Suppressor macrophage treated with lipopolysaccharide for 4 hours (primary cell): ENCODE data around the gene CELF4.

ENCODE experiments used
- DNase-seq: peaks from one replicate; pipeline ENCODE4 v3.0.0-alpha.2; 2020

Gene CELF4

DNA sequence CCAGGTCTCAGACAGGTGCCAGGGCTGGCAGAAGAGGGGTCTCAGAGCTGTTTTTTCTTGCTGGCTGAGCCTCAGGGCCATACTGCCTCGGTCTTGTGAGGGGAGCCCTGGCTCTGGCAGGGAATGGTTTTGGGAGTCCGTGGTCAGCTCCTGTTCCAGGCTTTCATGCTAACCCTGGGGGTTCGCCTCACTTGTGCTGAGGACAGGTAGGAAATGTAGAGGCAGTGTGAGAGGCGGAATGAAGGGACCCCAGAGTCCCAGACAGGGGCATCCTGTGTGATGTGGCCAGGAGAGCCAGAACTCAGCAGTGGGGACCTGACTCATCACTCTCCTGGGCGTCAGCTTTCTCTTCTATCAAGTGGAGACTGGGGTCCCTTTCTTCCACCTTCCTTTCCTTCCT lies 5.7 kb upstream of the CELF4 start:
- DNase-seq, result no peak

DNA sequence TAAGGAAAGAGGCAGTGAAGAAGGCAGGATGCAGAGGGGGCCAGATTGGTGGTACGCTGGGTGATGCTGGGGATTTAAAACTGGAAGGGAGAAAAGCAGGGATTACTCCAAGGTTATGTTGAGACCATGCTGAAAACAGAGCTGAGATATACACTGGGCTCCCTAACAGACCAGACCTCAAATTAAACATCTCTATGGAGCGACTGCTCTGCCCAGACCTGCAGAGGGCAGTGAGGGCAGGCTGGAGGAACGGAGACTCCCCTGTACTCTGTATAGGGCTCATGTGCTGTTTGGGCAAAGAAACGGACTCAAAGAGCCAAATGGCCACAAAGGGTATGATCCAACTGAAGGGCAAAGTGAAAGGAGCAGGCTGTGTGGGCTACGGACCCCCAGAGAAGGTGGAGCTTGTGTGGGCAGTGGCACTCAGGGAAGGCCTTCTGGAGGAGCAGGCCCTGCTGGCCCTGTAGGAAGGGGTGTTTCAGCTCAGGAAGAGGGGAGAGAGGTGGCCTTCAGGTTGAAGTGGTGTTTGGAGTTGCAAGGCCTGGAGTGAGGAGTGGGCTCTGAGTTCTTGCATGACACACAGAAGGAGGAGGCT lies 4.8 kb upstream of the CELF4 start:
- no peak for DNase-seq

DNA sequence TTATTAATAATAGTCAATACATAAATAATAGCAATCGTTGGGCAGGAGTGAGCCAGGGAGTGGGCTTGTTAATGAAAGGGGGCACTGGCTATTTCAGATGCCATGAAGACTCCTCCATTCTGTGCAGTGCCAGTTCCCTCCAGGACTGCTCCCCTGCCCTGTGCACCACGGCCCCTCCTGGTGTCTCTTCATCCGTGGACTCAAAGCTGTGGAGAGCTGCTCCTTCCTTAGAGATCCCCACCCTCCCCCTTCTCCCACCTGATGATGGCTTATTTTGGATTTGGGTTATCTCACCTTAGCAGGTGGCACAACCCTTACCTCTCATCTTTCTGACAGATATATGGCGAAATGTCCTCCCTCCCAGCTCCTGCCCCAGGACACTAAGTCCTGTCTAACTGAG lies 3.1 kb upstream of the CELF4 start:
- DNase-seq, result no peak

DNA sequence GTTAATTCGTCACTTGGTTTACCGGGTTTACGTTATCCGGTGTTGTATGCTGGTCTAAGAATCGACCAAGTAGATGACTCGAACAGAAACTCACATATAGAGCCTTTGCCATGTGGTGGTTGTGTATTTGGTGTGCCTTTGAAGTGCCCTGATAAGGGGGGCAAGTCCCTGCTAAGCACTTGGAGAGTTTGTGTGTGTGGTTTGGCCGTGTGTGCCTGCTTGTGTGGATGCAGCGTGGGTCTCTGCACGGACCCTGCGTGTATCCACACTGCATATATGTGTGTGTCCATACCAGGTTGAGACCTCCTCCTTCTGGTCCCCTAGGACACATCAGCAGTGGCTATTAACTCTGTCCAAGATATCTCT lies 2.4 kb upstream of the CELF4 start:
- DNase-seq, result no peak

DNA sequence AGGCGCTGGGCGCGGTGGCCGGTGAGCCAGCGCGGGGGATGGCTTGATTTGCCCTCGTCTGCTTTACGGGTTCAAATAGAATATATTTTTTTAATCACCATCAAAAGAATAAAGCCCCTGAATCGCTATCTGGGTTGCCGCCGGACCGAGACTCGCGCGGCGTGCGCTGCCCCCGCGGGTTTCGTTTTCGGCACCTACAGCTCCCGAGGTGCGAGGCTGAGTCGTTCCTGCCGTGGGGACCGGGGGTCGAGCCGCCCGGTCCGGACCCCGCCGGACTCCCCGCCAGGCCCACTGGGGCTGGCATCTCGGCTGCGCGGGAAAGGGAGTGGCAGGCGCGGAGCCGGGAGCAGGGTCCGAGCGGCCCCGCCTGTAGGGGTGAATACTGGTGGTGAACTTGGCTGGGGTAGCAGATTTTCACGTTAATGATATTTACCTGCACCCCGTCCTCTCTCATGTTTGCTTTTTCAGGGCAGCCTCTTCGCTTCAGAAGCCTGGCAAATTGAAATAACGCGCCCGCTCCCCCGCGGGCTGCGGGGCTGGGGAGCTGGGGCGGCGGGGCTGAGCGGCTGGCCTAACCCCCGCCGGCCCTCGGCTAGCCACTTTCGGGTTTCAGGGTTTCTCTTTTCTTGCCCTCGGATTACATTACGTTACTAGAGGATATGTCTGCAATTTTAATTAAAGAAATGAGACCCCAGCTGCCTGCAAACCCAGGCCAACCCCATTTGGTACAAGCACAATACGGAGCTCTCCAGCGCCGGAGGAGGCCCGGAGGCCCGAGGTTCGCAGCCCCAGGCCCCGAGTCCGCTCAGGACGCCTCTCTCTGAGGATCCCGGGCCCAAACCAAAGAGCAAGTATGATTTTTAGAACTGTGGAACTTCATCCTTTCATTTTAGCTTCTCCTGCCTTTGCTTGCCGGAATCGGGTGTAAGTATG lies 1.7 kb upstream of the CELF4 start:
- no peak for DNase-seq

DNA sequence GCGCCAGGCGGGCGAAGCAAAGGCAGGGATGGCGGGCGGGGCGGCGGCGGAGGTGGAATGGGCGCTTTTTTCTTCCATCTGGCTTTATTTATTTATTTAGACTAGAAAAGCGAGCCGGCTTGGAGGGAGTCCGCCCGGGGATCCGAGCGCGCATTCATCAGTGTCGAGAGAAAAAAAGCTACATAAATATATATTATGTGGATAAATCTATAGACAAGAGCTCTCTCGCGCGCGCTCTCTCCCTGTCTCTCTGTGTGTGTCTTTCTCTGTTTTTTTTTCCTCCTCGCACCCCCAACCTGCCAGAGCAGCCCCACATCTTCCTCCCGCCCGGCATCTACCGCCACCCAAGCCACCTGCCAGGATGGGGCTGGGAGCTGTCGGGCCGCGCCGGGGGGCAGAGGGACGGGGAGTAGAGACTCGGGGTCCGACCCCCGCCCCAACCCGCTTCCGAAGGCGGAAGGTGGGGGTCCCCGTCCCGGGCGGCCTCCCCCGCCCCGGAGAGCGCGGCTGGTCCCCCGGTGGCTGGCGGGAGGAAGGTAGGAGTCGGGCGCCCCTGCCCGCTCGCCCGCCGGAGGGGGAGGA lies 972 bp upstream of the CELF4 start:
- no peak for DNase-seq

DNA sequence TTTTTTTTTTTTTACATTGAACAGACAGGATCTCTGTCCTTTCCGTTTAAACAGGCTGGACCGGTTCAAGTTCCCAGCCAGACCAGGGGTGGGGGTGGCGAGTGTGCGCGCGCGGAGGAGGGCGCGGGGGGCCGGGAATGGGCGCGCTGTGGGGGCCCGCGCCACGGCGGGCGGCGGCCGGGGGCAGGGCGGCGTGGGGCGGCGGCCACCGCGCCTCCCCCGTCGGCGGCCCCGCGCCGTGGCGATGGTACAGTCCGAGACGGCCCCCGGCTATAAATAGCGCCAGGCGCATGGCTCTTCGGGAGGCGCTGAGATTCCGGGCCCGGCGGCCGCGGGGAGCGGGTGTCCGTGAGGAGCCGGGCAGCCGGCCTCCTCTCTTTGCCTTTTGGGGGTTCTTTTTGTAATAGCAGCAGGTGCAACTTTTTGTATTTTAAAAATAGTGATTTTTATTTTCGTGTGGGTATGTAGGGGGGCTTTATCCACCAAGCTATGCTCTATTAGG lies 430 bp upstream of the CELF4 start:
- no peak for DNase-seq

DNA sequence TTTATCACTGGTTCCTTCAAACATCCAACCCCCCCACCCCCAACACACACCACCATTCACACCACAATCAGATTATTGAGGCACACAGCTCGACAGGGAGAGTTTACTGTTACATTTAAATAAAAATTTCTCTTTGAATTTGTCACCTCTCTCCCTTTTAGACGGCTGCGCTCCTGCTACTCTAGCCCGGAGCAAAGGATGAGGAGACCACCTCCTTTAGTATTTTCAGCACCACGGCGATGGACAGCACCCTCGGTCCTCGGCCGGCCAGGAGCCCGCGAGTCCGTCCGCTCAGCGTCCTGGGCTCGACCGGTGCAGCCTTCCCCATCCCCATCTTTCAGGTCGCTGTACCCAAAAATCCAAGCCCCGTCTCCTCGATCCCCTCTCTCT lies 892 bp downstream of the CELF4 start:
- no peak for DNase-seq

DNA sequence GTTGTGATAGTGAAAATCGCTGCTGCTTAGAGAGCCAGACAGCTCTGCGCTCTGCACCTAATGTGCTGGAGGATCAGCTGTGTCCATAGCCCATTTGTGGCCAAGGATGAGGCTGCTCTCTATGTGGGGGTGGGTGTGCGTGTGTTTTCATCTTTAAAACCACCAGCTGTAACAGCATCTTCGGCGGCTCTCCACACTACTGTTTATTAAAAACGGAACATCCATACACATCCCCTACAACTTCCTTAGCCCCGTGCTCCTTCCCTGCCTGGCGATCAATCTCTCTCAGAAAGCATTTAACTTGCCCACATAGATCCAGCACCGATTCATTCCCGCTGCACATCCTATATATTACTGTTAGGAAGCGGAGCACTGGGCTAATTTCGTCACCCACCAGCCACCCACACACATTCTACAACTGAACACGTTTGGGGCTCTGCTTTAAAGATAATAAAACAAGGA lies 1.6 kb downstream of the CELF4 start:
- no peak for DNase-seq

DNA sequence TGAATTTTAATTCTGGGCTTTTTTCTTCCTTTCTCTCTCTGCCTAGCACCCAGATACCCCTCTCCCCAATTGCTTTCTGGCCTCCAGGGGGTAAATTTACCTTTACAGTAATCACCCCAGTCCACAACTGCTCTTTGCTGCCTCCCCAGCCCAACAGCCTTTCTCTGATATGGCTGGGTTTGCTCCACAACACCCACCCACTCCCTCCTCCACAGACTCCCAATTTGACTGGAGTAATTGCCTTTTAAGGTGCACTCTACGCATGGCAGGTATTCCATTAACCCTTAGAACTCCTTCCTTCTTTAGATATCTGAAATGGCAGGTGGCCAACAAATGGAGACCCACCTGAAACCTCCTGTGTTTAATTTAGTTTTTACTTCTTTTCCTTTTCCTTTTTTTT lies 3.6 kb downstream of the CELF4 start:
- no peak for DNase-seq

DNA sequence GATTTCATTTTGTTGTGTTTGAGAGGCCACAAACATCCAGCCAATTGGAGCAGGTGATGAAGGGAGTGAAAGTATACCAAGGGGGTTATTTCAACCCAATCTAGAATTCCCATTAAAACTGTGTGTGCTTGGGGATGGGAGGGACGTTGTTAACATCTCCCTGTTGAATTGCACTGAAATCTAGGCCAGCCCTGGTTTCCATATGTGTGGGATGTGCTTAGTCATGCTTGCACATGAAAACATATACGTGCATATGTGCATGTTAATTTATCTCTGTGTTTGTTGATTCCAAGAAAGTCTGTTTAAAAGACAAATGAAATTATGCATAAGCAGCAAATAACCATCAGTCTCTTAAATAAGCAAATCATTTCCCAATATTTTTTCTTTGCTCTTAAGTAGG lies 5.6 kb downstream of the CELF4 start:
- no peak for DNase-seq

DNA sequence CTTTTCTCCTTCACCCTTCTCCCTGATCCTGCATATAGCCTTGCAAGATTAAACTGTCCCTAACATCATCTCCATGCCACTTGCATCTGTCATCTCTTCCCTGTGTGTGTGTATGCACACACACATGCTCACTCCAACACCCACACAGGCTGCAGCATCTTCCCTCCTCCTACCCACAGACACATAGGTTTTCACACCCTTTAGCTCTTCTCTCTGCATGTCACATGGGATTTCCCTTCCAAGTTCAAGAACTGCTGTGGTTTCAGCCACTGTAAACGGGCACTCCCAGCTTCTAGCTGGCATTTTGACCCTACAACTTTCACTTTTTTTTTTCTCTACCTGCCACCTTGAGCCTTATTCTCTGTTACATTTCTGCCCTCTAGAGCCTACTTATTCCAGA lies 6.4 kb downstream of the CELF4 start:
- DNase-seq, result no peak

DNA sequence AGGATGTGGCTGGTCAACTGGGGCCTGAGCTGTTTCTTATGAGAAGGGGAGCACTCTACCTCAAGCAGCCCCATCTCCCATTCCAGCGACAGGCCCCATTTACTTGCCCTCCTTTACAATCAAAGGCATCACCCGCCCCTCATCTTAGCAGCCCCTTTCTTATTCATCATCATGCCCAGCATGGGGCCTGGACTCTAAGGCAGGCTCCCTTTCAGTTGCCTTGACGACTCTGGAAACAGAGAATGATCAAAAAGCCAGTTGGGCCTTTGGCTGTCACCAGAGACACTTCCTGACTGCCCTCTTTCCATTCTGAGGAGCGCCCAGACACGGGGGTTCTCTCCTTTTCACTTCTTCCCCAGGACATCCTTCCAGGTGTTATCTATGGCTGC lies 11.2 kb downstream of the CELF4 start:
- DNase-seq, result no peak

DNA sequence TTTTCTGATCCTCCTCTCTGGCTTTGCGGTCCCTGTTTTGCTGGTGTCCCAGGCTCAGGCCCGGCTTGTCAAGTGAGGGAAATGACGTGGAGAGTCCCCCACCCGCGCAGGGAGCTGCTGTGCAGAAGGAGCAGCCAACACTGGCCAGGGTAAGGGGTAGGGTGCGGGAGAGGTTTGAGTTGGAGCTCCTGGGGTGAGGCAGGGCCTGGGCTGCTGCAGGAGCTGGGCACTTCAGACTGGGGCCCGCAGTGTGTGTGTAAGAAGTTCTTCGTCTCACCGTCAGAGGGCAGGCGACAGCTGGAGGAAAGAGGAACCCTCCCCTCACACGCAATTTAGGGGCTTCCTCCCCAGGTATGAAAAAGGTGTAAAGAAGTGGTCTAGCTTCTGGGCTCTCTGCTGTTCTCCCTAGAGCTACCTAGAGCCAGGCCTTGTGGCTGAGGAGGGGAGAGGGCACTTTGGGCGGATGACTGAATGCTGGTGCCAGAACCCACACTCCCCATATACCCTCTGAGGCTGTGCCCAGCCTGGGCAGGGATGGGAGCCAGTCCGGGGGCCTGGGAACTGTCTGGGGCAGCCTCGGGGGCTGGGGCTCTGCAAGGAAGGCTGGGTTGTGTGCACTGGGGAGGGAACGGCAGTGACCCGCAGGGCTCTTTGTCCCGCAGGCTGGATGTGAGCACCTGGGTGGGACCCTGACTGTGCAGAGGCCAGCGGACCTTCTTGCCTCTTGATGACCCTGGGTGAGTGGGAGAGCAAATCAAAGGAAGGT lies 11.8 kb downstream of the CELF4 start:
- no peak for DNase-seq

DNA sequence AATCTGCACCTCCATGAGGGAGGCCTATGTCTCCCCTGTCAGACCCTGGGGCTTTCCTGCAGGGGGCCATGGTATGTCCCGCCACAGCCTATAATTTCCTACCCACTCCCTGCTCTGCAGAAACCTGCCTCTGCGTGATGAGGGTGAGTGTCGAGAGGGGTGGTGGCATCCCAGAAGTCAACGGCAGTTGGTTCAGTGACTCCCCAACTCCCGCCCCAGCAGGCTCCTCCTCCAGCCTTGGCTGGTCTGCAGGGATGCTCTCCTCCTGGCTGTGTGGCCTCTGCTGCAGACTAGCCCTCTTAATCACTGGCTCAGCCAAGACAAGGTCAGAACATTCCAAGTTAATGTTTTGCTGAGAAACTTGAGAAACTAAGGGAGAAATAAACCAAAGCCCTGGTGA lies 13.3 kb downstream of the CELF4 start:
- no peak for DNase-seq

DNA sequence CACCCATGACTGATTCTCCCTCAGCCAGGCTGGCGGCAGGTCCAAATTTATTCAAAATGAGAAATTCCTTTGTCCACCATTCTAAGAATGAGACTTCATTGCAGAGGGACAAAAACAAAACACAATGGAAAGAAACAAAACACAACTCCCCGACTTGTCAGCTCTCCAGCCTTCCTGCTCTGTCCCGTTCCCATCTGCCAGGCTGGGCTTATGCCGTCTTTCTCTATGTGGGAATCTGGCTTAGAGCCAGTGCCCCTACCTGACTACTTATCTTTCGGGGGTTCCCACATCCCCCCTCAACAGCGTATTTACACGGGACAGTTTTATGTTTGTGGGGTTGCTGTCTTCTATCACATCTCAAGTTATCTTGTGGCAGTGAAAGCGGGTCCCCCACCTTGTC lies 13.8 kb downstream of the CELF4 start:
- no peak for DNase-seq

DNA sequence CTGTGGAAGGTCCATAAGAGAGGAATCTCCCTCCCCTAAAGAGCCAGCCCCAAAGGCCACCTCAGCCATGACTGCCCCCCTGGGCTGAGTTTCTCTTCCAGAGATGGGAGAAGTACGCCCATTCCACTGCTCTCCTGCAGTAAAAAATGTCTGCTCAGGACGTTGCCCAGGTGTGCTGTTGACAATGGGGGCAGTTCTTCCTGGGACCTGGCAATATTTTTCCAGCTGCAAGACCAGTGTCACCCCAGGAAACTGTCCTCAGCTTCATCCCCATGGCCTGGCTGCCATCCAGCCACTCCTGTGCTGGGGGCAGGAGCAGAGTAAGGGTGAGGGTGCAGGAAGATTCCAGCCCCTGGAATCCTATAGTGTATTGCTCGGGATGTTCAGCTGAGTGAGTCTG lies 14.3 kb downstream of the CELF4 start:
- no peak for DNase-seq

DNA sequence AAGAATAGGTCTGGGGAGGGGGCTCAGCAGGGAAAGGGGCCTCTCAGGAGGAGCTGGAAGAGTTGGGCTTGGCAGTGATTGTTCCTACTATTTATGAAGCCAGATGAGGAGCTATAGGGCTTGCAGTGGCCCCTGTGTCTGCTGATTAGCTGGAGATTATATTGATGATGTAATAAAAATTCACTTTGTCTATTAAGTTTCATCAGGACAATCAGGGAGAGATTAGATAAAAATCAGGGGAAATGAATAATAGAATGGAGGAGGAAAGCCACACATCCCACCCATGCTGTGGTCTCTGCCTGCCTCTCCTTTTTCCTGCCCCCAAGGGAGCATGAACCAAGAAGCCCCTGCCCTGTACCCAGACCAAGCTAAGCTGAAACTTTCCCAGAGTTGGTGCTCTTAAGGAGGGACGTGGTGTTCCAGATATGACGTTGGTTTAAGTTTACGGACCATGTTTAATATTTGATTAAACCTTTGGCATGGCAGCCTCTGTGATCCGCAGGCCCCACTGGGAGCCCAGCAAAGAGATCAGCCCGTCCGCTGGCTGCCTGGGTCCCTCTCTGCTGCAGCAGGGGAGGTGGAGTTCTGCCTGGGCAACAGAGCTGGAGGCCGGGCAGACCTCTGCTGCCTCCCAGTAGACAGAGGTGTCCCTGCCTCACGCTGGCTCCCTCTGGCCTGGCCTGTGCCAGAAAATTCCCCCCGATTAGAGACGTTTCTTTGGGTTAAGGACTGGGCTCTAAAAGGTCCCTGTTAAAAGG lies 15.3 kb downstream of the CELF4 start:
- no peak for DNase-seq

DNA sequence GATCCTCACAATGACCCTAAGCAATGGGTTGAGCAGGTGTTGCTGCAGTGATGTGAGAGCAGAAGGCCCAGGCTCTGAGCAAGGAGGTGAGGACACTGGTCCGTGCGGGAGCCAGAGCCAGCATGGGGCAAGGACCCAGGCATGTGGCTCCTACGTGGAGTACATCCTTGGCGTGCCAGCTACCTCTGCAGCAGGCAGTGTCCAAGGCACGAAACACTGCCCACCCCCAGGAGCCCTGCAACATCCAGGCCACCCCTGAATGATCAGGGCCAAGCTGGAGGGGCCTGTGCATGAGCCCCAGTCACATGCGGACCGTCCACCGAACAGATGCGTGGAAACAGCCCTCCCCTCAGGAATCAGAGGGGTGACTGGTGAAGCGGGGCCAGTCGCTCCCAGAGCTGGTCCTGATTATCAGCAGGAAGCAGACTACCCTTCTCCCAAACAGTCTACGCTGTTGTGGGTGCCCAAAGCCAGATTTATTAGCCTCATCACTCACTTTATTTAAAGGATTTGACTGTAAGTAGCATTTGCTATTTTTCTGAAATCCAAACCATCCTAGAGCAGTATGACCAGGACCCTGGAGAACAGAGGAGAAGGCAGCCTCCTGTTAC lies 16.8 kb downstream of the CELF4 start:
- DNase-seq, result no peak

DNA sequence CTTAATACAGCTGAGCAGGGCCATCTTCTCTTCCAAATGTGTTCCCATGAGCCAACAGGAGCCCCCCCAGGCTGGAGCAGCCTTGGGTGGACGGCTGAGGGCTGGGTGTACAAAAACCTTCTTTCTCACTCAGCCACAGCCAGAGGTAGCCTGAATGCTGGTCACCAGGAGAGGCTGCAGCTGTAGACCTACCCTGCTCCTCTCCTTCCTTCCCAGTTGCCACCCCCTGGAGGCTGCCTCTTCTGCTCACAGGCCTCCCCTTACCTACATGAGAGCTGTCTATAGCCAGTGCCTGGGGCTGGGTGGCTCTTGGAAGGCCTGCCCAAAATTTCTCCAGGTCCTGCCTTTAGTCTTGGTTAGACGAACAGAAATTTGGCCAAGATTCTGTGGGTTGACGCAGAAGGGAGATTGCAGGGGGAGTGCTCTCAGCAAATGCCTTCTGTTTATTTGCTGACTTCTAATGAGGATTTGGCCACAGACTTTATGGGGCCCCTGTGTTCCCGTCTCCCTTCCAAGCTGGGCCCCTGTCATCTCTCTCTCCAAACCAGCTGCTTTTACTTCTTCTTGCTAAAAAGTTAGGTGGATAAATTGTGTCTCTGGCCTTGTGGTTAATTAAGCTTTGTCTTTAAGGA lies 18.3 kb downstream of the CELF4 start:
- no peak for DNase-seq

DNA sequence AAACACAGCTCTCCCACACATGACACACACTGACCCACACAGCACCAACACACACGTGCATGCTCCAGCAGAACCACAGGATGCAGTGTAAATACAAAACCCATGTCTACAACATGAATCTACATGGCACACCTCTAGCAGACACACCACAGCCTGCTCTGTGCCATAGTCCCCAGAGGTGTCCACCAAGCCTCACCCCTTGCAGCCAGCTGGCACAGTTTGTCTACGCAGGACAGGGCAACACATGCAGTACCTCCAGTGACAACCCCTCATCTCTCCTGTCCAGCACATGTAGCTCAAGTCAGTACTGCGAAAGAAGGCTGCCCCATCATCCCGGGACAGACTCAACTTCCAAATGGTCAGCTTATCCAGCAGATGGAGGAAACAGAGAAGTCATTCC lies 18.9 kb downstream of the CELF4 start:
- no peak for DNase-seq

DNA sequence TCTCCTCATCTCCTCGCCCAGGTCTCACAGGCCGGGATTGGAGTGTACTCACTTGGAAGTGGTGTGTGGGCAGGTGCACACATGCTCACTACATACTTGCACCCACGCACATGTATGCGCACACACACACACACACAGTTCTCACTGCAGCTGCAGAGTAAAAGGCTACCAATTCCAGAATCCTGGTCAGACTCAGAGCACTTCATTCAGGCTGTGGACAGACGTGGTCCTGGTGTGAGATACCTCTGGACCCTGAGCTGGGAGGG lies 19.4 kb downstream of the CELF4 start:
- no peak for DNase-seq
